ENCODE results near the gene DLG5. TPM values are rescaled to one million over a fixed set of nuclear protein-coding genes. Genes with fewer than 3 reads are reported as not detected.

DLG5 gene
- total RNA-seq, 4 donors from 2014 or later: 40.6 to 134 (median 61.5) TPM

DNA sequence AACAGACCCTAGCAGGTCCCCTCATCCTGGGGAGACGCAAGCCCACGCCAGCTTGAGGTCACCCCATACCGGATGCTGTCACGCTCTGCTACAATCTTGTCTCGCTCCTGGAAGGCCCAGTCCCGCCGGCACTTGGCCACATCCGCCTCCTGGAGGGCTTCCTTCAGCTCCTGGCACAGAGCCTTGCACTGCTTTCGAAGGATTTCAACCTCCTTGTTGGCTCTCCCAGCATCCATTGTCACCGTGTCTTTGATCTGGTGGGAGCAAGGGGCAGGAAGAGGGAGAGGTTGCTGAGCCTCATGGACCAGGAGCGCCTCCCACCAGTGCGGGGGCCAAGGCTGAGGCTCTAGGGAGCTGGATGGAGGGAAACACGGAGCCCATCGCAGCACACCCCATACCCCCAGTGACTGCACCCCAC lies 90.9 kb downstream of the DLG5 start:
- peaks cover 0 to 74% (median 0%) of the 10 kb centered on the region in 3 donors for H3K36me3 ChIP-seq
- no peaks in the 10 kb centered on the region for H3K9me3 ChIP-seq
- no peaks in the 10 kb centered on the region for H3K27me3 ChIP-seq
- no peak for DNase-seq
- peaks cover 0 to 14% (median 0%) of the 10 kb centered on the region in 4 donors for H3K4me1 ChIP-seq
- peak overlapping the region in 3 of 4 donors; percentile 44 to 60 (median 53) for H3K27ac ChIP-seq
- TF ChIP-seq, protein P1, sequence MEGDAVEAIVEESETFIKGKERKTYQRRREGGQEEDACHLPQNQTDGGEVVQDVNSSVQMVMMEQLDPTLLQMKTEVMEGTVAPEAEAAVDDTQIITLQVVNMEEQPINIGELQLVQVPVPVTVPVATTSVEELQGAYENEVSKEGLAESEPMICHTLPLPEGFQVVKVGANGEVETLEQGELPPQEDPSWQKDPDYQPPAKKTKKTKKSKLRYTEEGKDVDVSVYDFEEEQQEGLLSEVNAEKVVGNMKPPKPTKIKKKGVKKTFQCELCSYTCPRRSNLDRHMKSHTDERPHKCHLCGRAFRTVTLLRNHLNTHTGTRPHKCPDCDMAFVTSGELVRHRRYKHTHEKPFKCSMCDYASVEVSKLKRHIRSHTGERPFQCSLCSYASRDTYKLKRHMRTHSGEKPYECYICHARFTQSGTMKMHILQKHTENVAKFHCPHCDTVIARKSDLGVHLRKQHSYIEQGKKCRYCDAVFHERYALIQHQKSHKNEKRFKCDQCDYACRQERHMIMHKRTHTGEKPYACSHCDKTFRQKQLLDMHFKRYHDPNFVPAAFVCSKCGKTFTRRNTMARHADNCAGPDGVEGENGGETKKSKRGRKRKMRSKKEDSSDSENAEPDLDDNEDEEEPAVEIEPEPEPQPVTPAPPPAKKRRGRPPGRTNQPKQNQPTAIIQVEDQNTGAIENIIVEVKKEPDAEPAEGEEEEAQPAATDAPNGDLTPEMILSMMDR (IDR thresholded peaks at IDR 0.05): no peak
- no peak for TF ChIP-seq POLR2A (IDR thresholded peaks at IDR 0.05)
- no peak overlapping the region for H3K4me3 ChIP-seq

- Histone ChIP-seq H3K36me3 (peaks cover 0 to 75% (median 0%) of the 10 kb centered on the region in 3 donors), H3K27ac (peak overlapping the region in 1 of 4 donors; percentile 53), H3K4me3 (no peak overlapping the region), H3K9me3 (no peaks in the 10 kb centered on the region), H3K4me1 (peaks cover 0 to 14% (median 0%) of the 10 kb centered on the region in 4 donors), H3K27me3 (no peaks in the 10 kb centered on the region)
- TF ChIP-seq, protein P1 (IDR thresholded peaks at IDR 0.05): no peak
- TF ChIP-seq POLR2A (IDR thresholded peaks at IDR 0.05): no peak
- DNase-seq: no peak
These were observed 91.4 kb downstream of the DLG5 start for GRCh38 chr10:77834943-77835668.

DNA sequence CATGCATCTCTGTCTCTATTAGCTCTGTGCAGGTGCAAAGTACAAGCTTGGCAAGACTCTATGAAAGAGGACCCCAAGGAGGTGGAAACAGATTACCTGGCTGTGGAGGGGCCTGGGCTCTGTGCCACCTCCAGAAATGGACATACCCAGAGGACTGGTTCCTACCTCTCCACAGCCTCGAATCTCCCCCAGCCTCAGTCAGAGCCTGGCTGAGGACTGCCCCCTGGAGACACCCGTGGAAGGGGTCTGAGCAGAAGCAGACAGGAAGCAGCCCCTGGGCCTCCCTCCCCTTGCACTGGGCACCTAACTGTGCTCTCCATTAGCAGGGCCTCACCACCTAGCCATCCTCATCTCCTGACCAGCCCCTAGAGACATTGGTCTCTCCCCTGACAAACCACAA lies 92.0 kb downstream of the DLG5 start:
- H3K27me3 ChIP-seq: no peaks in the 10 kb centered on the region
- TF ChIP-seq, protein P1 (IDR thresholded peaks at IDR 0.05): no peak
- no peak for TF ChIP-seq POLR2A (IDR thresholded peaks at IDR 0.05)
- H3K36me3 ChIP-seq: peaks cover 0 to 81% (median 0%) of the 10 kb centered on the region in 3 donors

DNA sequence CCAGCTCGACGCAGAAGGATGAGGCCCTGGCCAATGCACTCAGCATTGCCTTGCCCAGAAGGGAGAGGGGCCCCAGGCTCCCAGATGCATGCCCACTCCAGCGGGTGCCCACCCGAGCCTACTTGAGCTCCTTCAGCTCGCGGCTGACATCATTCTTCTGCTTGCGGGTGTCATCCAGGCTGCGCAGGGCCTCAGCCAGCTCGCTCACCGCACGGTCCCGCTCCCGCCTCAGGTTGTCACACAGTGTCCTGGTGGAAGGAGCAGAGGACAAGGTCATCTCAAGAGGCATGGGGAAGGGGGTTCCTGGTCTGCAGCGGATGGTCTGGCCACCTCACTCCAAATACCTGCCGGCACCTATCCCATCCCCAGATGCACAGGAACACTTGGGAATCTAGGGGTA lies 92.8 kb downstream of the DLG5 start:
- no peaks in the 10 kb centered on the region for H3K27me3 ChIP-seq
- H3K36me3 ChIP-seq: peaks cover 0 to 82% (median 0%) of the 10 kb centered on the region in 3 donors
- H3K4me3 ChIP-seq: no peak overlapping the region
- no peak for DNase-seq
- no peak overlapping the region for H3K27ac ChIP-seq
- no peaks in the 10 kb centered on the region for H3K9me3 ChIP-seq
- H3K4me1 ChIP-seq: peaks cover 0 to 14% (median 0%) of the 10 kb centered on the region in 4 donors
- no peak for TF ChIP-seq POLR2A (IDR thresholded peaks at IDR 0.05)
- TF ChIP-seq, protein P1 (IDR thresholded peaks at IDR 0.05): no peak

More for the DNA sequence above, 92.0 kb downstream of the DLG5 start:
- no peaks in the 10 kb centered on the region for H3K9me3 ChIP-seq
- peaks cover 0 to 14% (median 0%) of the 10 kb centered on the region in 4 donors for H3K4me1 ChIP-seq
- no peak overlapping the region for H3K4me3 ChIP-seq
- H3K27ac ChIP-seq: no peak overlapping the region
- no peak for DNase-seq

DNA sequence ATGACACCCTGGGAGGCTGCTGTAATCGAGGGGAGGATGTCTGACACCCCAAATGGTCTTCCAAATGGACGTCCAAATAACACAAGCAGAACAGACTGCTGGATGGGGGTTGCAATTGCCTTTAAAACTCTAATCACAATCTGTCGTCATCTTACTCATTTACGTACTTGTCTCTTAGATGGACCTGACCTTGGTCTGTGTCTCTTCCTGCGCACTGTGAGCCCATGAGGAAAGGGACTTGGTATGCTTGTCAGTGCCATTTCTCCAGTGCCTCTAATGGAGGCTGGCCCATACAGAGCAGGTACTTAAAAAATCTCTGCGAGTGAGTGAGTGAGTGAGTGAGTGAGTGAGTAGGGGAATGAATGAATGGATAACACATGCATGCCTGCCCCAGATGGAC lies 93.3 kb downstream of the DLG5 start:
- TF ChIP-seq, protein P1 (IDR thresholded peaks at IDR 0.05): no peak
- Histone ChIP-seq H3K27me3 (no peaks in the 10 kb centered on the region), H3K36me3 (peaks cover 0 to 80% (median 0%) of the 10 kb centered on the region in 3 donors)

More for the DNA sequence above, 93.3 kb downstream of the DLG5 start:
- no peaks in the 10 kb centered on the region for H3K9me3 ChIP-seq
- H3K27ac ChIP-seq: no peak overlapping the region
- H3K4me3 ChIP-seq: no peak overlapping the region
- DNase-seq: no peak
- H3K4me1 ChIP-seq: peaks cover 0 to 14% (median 0%) of the 10 kb centered on the region in 4 donors

Measured in Peyer's patch (tissue), 4 donors.